GM18519 (cell line): Measurements from ENCODE around the gene SNUPN.
"Not testable (repeated sequence)": the region's sequence is repeated elsewhere in the genome, so short reads cannot be mapped to it uniquely, and the experiment has no call there.

Source experiments
- ATAC-seq: cut with Tn5 transposase; IDR thresholded peaks from one replicate; pipeline ENCODE4 v1.9.1; 2021; ENCODE audit warnings: mild to moderate bottlenecking, moderate library complexity; ENCODE audit not compliant: unreplicated experiment, low FRiP score

The SNUPN gene

DNA sequence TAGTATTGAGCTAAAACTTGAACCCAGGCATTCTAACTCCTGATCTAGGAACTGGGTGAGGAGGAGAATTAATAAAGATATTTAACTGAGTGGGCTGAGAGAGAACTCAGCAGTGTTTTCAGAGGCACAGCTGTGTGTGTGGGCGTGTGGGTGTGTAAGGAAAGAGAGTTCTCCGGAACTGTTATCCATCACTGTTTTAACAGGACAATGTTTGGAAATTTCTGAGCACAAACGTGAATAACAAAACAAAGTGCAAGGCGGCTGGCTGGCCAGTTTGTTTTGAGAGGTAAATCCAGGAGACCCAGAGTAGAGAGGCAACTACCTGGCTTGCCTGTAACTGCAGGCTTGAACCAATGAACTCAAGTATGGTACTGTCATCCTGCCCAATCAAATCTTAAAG lies 41.4 kb downstream of the SNUPN start:
- ATAC-seq: no peak

DNA sequence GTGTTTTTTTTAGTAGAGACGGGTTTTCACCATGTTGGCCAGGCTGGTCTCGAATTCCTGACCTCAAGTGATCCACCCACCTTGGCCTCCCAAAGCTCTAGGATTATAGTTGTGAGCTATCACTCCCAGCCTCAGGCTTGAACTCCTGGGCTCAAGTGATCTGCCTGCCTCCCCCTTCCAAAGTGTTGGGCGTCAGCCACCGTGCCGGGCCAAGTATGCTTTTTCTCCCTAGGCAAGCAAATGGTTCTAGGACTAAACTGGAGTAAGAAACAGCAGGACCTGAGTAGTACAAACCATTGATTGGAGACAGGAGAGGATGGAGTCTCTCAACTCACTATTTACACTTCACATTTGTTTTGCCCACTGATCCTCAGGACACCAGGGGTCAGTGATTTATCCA lies 41.8 kb downstream of the SNUPN start:
- no peak for ATAC-seq

DNA sequence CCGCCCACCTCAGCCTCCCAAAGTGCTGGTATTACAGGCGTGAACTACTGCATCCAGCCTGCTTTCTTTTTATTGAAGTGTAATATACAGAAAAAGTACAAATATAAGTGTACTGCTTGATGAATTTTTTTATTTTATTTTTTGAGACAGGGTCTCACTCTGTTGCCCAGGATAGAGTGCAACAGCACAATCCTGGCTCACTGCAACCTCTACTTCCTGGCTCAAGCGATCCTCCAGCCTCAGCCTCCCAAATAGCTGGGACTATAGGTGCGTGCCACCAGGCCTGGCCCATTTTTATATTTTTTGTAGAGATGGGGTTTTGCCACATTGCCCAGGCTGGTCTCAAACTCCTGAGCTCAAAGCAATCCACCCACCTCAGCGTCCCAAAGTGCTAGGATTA lies 42.6 kb downstream of the SNUPN start:
- not testable (repeated sequence) for ATAC-seq

DNA sequence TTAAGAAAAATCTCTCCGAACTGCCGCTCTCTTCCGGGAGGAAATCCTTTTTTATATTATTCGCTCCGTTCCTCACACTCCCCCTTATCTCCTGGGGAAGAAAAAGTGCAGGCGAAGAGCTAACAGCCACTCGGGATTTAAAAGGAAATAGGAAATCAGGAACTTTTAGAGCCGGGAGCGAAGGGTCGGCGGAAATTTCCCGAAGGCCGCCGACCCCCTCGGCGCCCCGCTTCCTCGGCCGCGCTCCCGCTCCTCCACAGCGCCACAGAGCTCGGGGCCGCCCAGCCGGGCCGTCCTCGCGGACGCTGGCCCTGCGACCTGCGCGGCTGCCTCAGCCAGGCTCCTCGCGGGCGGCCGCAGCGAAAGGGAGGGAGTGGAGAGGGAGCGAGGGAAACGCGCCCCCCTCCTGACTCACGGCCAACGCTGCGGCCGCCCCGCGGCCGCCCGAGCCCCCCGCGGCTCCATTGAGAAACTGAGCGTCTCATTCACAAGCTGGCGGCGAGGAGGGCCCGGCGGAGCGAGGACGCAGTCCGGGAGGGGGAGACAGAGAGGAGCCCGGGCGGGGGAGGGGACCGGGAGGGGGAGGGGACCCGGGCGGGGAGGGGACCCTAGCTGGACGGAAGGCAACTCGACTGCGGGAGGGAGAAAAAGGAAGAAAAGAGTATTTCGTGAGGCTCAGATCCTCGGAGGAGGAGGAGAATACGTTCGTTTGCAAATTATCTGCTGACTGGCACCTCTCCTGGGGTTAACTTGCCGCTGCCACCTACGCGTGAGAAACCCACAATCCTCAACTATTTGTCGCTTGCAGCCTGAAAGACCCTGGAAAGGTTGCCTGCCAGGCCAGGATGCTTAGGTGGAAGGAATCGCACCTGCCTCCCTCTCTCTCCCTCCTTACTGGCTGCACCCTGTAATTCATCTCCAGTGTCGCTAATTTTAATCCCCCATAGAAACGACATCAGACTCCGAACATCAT lies 46.3 kb downstream of the SNUPN start, which contains the start of gene PTPN9:
Gene PTPN9, minus strand, starts transcription at position 368 of the 973 bp plus-strand sequence. CDS start 539 bp downstream, outside the sequence.
- no peak for ATAC-seq

DNA sequence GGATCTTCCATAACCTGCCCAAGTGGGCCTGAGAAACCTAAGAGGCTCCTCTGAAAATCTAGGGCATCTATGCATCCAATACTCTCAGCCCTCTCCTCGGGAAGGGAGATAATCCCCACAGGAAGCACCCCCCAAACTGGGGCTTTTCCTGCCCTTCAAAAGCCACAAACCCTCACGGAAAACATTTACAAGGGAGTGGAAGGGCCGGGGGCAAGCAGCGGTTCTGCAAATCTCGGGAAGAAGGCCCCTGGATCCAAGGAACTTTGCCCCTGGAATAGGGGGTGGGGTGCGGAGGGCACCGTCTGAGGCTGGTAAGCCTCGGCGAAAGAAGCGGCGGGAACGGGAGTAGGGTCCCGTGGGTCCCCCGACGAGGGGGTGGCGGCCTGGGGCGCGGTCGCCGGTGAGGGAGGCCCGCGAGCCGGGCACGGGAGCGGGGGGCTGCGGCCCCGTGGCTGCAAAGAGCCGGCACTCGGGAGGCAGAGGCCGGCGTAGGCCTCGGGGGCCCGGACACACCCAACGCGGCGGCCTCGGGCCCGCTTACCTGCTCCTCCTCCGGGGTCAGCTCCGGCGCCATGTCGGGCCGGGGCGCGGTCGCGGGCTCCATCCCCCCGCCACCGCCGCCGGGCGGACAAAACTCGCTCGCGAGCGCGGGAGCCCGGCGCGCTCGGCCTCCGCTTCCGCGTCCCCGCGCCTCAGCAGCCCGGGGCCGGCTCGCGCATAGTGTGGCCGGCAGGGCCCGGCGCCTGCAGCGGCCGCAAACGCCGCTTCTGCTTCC lies 47.2 kb downstream of the SNUPN start:
- ATAC-seq: no peak

DNA sequence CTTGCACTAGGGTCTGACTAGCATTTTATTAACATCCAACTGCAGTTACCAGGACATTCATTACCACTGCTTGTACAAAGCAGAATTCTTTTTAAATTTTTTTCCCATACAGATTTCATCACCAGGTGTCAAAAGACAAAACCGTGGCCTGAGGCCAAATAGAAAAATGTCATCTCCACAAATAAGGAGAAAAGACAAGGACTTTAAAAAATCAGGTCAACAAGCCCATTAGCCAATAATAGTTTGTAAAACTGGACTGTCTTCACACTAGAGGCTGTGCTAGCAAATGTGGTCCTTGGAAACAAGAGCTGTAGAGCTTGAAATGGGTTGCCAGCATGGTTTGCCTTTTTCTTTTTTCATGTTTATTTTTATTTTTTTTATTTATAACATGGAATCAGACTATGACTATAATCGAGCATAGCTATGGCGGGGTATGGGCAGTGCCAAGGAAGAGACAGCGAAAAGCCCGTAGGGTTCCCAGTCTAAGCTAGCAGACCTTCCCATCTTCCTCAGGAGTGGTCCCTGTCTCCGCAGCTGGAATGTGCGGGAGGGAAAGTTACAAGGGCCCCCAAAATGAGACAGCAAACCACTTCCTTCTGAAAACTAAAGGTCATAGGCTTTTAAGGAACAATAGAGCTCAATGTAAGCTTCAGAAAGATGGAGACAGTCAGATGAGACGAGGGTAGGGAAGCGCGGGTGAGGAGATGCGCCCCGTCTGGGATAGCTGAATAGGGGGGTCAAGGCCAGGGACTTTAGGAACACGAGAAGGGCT lies 47.9 kb downstream of the SNUPN start:
- ATAC-seq: no peak

DNA sequence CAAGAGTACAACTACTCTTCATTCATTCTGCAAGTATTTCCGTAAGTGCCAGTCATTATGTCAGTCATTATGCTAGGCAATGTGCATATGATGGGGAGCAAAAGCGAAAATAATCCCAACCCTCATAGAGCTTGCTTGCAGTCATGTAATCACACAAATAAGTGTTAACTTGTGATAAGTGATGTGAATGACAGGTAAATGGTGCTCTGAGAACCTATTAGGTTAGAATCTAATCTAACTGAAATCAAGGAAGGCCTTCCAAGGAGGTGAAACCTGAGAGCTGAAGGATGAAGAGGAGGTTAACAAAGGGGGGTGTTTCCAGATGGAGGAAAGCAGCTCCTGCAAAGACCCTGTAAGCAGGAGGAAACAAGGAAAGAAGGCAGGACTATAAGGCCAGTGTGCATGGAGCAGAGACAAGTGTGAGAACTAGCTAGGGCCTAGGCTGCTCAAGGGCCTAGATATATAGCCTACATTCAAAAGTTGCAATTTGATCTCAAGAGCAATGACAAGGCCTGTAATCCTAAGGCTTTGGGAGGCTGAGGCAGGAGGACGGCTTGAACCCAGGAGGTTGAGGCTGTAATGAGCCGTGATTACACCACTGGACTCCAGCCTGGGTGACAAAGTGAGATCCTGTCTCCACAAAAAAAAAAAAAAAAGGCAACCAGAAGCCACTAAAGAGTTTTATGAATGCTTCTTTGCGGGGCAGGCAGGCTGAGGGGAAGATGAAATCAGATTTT lies 51.7 kb downstream of the SNUPN start:
- ATAC-seq: no peak

DNA sequence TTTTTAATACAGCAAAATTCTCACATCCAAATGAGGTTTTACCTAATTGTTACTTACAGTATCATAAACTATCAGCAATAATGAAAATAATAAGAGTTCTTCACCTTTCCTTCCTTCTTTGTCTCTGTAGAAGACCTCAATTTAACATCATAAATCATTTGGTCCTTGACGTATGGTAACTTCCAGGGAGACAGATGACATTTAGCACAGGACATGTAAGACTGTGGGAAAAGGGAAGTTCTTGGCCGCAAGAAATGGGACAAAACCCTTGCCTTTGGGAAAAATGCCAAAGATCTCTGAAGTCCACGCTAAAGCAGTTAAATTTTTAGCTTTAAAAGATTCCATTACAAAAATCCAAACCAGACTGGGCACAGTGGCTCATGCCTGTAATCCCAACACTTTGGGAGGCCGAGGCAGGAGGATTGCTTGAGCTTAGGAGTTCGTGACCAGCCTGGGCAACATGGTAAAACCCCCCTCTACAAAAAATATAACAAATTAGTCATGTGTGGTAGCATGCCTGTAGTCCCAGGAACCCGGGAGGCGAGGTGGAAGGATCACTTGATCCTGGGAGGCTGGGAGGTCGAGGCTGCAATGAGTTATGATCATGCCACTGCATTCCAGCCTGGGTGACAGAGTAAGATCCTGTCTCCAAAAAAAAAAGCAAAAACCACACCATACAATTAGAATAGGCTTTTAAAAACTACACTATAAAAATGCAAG lies 55.2 kb downstream of the SNUPN start:
- ATAC-seq: no peak

DNA sequence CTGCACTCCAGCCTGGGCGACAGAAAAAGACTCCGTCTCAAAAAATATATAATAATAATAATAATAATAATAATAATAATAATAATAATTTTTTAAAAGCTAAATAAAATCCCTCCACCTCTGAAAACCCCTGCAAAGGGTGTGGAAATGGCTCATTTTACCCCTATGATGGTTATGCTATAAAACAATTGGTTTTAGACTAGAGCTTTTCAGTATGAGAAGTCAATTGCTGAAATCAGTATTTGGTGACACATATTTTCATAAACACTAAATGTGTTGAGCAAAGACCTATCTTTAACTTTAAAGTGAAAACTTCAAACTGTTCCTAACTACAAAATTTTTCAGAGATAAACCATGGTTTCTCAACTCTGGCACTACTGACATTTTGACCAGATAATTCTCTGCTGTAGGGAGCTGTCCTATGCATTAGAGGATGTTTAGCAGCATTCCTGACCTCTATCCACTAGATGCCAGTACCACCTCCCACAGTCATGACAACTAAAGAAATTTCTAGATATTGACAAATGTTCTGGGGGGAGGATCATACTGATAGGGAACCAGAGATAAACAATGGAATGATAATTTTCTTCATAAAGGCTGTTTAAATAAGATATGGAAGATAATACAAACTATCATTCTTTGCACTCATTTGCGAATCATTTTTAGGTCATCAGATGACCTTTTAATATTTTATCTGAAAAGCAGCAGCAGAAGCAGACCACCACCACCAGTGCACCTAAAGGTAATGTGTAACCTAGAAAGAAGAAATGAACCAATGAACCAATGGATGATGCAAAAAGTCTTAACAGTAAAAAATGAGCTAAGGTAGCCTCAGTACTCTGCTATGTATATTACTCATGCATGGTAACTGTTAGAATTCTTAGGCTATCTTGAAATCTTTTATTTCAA lies 60.2 kb downstream of the SNUPN start:
- ATAC-seq: no peak

DNA sequence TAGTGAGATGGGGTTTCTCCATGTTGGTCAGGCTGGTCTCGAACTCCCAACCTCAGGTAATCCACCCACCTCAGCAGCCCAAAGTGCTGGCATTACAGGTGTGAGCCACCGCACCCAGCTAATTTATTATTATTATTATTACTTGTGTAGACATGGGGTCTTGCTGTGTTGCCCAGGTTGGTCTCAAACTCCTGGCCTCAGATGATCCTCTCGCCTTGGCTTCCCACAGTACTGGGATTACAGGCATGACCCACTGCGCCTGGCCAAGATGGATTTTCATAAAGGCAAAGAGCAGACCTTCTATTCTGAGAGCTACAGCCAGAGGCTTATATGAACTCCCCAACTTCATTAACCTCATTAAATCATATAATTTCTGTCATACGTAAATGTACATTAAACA lies 63.6 kb downstream of the SNUPN start:
- no peak for ATAC-seq

DNA sequence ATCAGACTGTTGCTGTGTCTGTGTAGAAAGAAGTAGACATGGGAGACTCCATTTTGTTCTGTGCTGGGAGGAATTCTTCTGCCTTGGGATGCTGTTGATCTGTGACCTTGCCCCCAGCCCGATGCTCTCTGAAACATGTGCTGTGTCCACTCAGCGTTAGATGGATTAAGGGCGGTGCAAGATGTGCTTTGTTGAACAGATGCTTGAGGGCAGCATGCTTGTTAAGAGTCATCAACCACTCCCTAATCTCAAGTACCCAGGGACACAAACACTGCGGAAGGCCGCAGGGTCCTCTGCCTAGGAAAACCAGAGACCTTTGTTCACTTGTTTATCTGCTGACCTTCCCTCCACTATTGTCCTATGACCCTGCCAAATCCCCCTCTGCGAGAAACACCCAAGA lies 66.2 kb downstream of the SNUPN start:
- ATAC-seq: not testable (repeated sequence)

DNA sequence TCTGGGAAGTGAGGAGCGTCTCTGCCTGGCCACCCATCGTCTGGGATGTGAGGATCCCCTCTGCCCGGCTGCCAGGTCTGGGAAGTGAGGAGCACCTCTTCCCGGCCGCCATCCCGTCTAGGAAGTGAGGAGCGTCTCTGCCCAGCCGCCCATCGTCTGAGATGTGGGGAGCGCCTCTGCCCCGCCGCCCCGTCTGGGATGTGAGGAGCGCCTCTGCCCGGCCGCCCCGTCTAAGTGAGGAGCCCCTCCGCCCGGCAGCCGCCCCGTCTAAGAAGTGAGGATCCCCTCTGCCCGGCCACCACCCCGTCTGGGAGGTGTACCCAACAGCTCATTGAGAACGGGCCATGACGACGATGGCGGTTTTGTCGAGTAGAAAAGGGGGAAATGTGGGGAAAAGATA lies 66.6 kb downstream of the SNUPN start:
- not testable (repeated sequence) for ATAC-seq

DNA sequence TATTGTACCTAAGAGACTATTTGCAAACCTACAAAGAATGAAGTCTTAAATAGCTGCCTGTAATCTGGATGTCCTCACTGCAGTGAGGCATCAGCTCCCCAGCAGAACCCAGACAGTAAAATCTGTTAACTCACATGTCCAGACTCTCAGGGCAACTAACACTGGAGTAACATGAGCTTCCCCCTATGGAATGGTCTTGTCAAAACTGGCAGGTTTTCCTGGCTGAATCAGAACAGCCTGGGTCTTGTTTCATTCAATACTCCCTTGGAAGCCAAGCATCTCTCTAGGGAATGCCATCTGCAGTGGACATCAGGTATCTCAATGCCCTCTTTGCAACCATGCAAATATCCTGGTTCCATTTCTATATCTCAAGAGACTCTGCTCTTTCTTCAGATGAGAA lies 70.8 kb downstream of the SNUPN start:
- ATAC-seq: no peak

DNA sequence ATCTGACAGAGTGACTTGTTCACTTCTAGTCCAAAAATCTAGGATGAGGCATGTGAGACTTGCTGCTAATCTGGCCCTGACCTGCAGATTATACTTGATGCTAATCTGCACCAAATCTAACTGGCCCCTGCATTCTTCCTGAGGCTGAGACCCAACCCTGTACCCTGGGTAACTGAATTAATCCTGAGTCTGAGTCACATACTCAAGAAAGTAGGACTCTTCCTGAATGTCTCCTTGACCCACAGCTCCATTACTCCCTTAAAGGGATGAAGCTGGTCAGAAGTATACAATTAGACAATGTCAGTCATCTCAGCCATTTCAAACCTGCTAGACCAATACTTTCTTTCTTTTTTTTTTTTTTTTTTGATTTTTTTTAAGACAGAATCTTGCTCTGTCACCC lies 71.9 kb downstream of the SNUPN start:
- no peak for ATAC-seq

DNA sequence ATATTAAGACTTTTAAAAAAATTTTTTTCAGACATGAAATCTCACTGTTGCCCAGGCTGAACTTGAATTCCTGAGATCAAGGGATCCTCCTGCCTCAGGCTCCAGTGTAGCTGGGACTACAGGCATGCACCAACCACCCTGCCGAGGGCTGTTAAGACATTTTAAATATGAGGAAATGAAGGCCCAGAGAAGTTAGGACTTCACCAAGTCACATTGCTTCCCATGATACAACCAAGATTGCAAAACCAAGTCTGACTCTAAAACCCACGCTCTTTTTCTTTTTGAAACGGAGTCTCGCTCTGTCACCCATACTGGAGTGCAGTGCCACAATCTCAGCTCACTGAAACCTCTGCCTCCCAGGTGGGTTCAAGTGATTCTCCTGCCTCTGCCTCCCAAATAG lies 74.4 kb downstream of the SNUPN start:
- no peak for ATAC-seq
